K562 (cell line): ENCODE measurements around the gene ZNF277. TPM values are rescaled to one million over a fixed set of nuclear protein-coding genes. Genes with fewer than 3 reads are reported as not detected.

Source experiments
- ATAC-seq: fragments of 200-7000 bp; cut with Tn5 transposase; 3 replicates; pipeline ENCODE4 v1.9.1; 2020; ENCODE audit warnings: moderate library complexity
- BruUV-seq: library from RNA; stranded (reverse); fragments of 400-500 nt; replicated peaks from 2 replicates; lab custom pipeline; 2021; lab: Mats Ljungman, UMichigan
- CTCF ChIA-PET: fragments of 300-600 bp; formaldehyde crosslinking; extraction: SDS; loops from one replicate; lab custom pipeline; 2021; ENCODE audit warnings: low intra/inter-chr PET ratio; lab: Yijun Ruan, JAX
- POLR2A ChIA-PET: fragments of 300-600, 350-650 bp; sonication (Branson Sonifier 250); formaldehyde crosslinking; extraction: SDS; loops from one replicate; lab custom pipeline; 2021; ENCODE audit warnings: antibody characterized with exemption, inconsistent platforms; lab: Yijun Ruan, JAX
- DNase-seq, 4 experiments: peaks; one replicate each; pipeline versions ENCODE4 v3.0.0 to v3.0.0-alpha.2; 2011 to 2018; ENCODE audit warnings: low spot score in 3 of 4, mixed read lengths in 3 of 4; ENCODE audit errors: extremely low read depth in 1 of 4
- FAIRE-seq: peaks from 2 replicates; lab custom pipeline; 2011; peaks lifted over from hg19 to GRCh38; lab: Jason Lieb, UNC
- H2AFZ ChIP-seq: 2 replicates; pipeline ENCODE4 v1.6.0; 2011; ENCODE audit warnings: low read depth, low read length, control low read depth, inconsistent platforms
- H3K27ac ChIP-seq: fragments of 200-600 bp; 3 replicates; pipeline ENCODE4 v1.8.0; 2011; ENCODE audit warnings: low read depth, mild to moderate bottlenecking, control low read depth, inconsistent platforms, low read length, moderate library complexity, mixed read lengths; ENCODE audit errors: extremely low read depth
- H3K27me3 ChIP-seq, 2 experiments: fragments of 300-600 bp in 1 of 2; 2 replicates in 1 of 2; 3 replicates in 1 of 2; pipeline versions ENCODE4 v1.6.0 to v1.8.0; 2011; ENCODE audit warnings: inconsistent platforms in 2 of 2, low read length in 2 of 2, mild to moderate bottlenecking in 1 of 2, mixed read lengths in 1 of 2, moderate library complexity in 1 of 2; ENCODE audit not compliant: control insufficient read depth in 2 of 2, insufficient read depth in 2 of 2
- H3K36me3 ChIP-seq: fragments of 300-600 bp; 3 replicates; pipeline ENCODE4 v1.8.0; 2011; ENCODE audit warnings: mild to moderate bottlenecking, low read length, inconsistent platforms; ENCODE audit not compliant: control insufficient read depth, insufficient read depth
- H3K4me1 ChIP-seq, 2 experiments: fragments of 200-600 bp in 1 of 2; replicated peaks in 1 of 2; 2 replicates in 1 of 2; 3 replicates in 1 of 2; pipeline versions ENCODE4 v1.5.1 to v1.8.0; 2011; ENCODE audit warnings: inconsistent platforms in 2 of 2, low read length in 2 of 2, mild to moderate bottlenecking in 1 of 2, mixed read lengths in 1 of 2, moderate library complexity in 1 of 2; ENCODE audit not compliant: control insufficient read depth in 2 of 2, insufficient read depth in 2 of 2
- H3K4me2 ChIP-seq: 2 replicates; pipeline ENCODE4 v1.6.1; 2011; ENCODE audit warnings: low read length, control low read depth, inconsistent platforms, mixed read lengths; ENCODE audit not compliant: insufficient read depth
- H3K4me3 ChIP-seq: fragments of 200-600 bp; sonication (generic), shearing (Covaris generic); 2 replicates; pipeline ENCODE4 v1.5.1; 2016; ENCODE audit warnings: control low read depth, inconsistent platforms
- H3K79me2 ChIP-seq: fragments of 200-600 bp; 3 replicates; pipeline ENCODE4 v1.8.0; 2011; ENCODE audit warnings: low read length, inconsistent platforms; ENCODE audit not compliant: control insufficient read depth, insufficient read depth
- H3K9ac ChIP-seq, 2 experiments: 2 replicates each; pipeline versions ENCODE4 v1.6.0 to v1.6.1; 2011; ENCODE audit warnings: low read depth in 2 of 2, low read length in 2 of 2, control low read depth in 1 of 2, inconsistent platforms in 1 of 2, mild to moderate bottlenecking in 1 of 2, mixed read lengths in 1 of 2; ENCODE audit not compliant: insufficient read depth in 1 of 2
- H3K9me1 ChIP-seq: one replicate; pipeline ENCODE4 v1.6.0; 2011; ENCODE audit warnings: inconsistent platforms, mild to moderate bottlenecking, low read length, moderate library complexity; ENCODE audit not compliant: control insufficient read depth, insufficient read depth
- H3K9me3 ChIP-seq: replicated peaks from 2 replicates; pipeline ENCODE4 v1.5.1; 2011; ENCODE audit warnings: low read depth, low read length, inconsistent platforms; ENCODE audit not compliant: control insufficient read depth, insufficient read depth
- H4K20me1 ChIP-seq: replicated peaks from 2 replicates; pipeline ENCODE4 v1.6.1; 2011; ENCODE audit warnings: low read length, inconsistent platforms, mixed read lengths; ENCODE audit not compliant: control insufficient read depth, insufficient read depth
- CBFA2T3 ChIP-seq: fragments of 450-650 bp; IDR thresholded peaks from 2 replicates; pipeline ENCODE4 v1.6.1; 2017
- DNMT1 ChIP-seq: fragments of 450-650 bp; IDR thresholded peaks from 2 replicates; pipeline ENCODE4 v1.6.1; 2016; ENCODE audit warnings: antibody characterized with exemption, mild to moderate bottlenecking
- ELK3 ChIP-seq: fragments of 450-650 bp; formaldehyde crosslinking; IDR thresholded peaks from 2 replicates; pipeline ENCODE4 v1.4.0; 2020; ENCODE audit warnings: mild to moderate bottlenecking
- KAT2B ChIP-seq: IDR thresholded peaks from one replicate; pipeline ENCODE4 v1.6.1; 2012; ENCODE audit warnings: low read depth, mild to moderate bottlenecking, control low read depth, inconsistent platforms, low read length, moderate library complexity
- KDM1A ChIP-seq, 2 experiments: fragments of 450-650 bp; IDR thresholded peaks; 2 replicates each; pipeline ENCODE4 v1.6.1; 2016; ENCODE audit warnings: mild to moderate bottlenecking in 2 of 2
- MLLT1 ChIP-seq, 2 experiments: fragments of 450-650 bp; IDR thresholded peaks; 2 replicates each; pipeline ENCODE4 v1.6.1; 2016
- PCBP2 ChIP-seq: fragments of 200-400 bp; formaldehyde crosslinking; IDR thresholded peaks from 2 replicates; pipeline ENCODE4 v1.6.1; 2018; ENCODE audit warnings: low read length, low read depth, mild to moderate bottlenecking, moderate library complexity; ENCODE audit not compliant: poor library complexity, severe bottlenecking
- RAD21 ChIP-seq, 2 experiments: fragments of 250-450 bp in 1 of 2; fragments of 450-650 bp in 1 of 2; sonication (Bioruptor Pico) in 1 of 2; formaldehyde crosslinking in 1 of 2; IDR thresholded peaks in 1 of 2; conservative IDR thresholded peaks in 1 of 2; 2 replicates each; pipeline versions ENCODE4 v1.4.0 to v1.8.0; 2020 to 2022; ENCODE audit warnings: mild to moderate bottlenecking in 2 of 2, moderate library complexity in 1 of 2
- SMAD3 ChIP-seq: fragments of 450-650 bp; formaldehyde crosslinking; conservative IDR thresholded peaks from 2 replicates; pipeline ENCODE4 v1.4.0; 2020; ENCODE audit warnings: mild to moderate bottlenecking
- ZNF277 ChIP-seq: fragments of 250-450 bp; sonication (Bioruptor Pico); IDR thresholded peaks from 2 replicates; pipeline ENCODE4 v1.8.0; 2022; ENCODE audit warnings: inconsistent platforms, mild to moderate bottlenecking, moderate library complexity, borderline replicate concordance
- ZNF584 ChIP-seq: fragments of 200-800 bp; sonication (Bioruptor generic); IDR thresholded peaks from 2 replicates; pipeline ENCODE4 v1.6.1; 2016; ENCODE audit warnings: low read depth, mild to moderate bottlenecking, missing genetic modification characterization, missing compliant biosample characterization
- ZNF707 ChIP-seq: fragments of 250-450 bp; sonication (Bioruptor Pico); conservative IDR thresholded peaks from 2 replicates; pipeline ENCODE4 v1.8.0; 2022; ENCODE audit warnings: inconsistent platforms, mild to moderate bottlenecking, moderate library complexity
- ZNF778 ChIP-seq: fragments of 450-650 bp; formaldehyde crosslinking; IDR thresholded peaks from 2 replicates; pipeline ENCODE4 v1.4.0; 2020; ENCODE audit warnings: mild to moderate bottlenecking, moderate library complexity
- WGBS: fragments of 100-300 bp; shearing (Covaris generic); methylation state at CpG from one replicate; pipeline ENCODE4 v1.1.6; 2016; ENCODE audit warnings: low coverage, mixed read lengths; ENCODE audit not compliant: insufficient coverage; ENCODE audit errors: missing lambda C conversion rate; 5-methylcytosine and 5-hydroxymethylcytosine counted together
- in situ Hi-C: fragments of 300-500 bp; cut with MboI; formaldehyde crosslinking; loops from 4 replicates; pipeline ENCODE4 v1.15.0; 2018; ENCODE audit warnings: inconsistent platforms, mixed read lengths
- intact Hi-C: fragments of 100-400 bp; cut with micrococcal nuclease; formaldehyde crosslinking; loops from 2 replicates; pipeline ENCODE4 v1.14.2; 2022
- polyA plus RNA-seq, 8 experiments: library from polyadenylated mRNA; depleted of rRNA in 4 of 8; stranded (reverse) in 5 of 8; unstranded in 3 of 8; fragments of >200 nt; fragmentation: Nextera tagmentation in 2 of 8; fragmentation: Illumina TruSeq in 1 of 8; extraction: Ambion mirVana in 2 of 8; extraction: Trizol in 1 of 8; gene quantifications; 2 replicates each; pipeline versions ENCODE4 v1.2.1 to v1.2.3, GENCODE V29; 2011 to 2014; ENCODE audit warnings: inconsistent platforms in 1 of 8, missing spikeins in 1 of 8
- total RNA-seq, 7 experiments: library from RNA; depleted of rRNA in 6 of 7; stranded (reverse); fragments of >200 nt in 6 of 7; fragmentation: Illumina TruSeq in 2 of 7; extraction: Trizol in 2 of 7; gene quantifications; 2 replicates each; pipeline versions ENCODE4 v1.2.1 to v1.2.3, GENCODE V29; 2011 to 2021; ENCODE audit warnings: low replicate concordance in 1 of 7

Gene ZNF277
- total and polyA plus RNA-seq, 9 of the 15 experiments (the other 6 are each of a cell fraction or from before 2014, with no cell fraction given) = 18.8 to 33.5 (median 27.7) TPM

- peaks cover 11 to 18% of the 10 kb centered on the region in 2 experiments; a peak in 4 of 5 replicates for H3K27me3 ChIP-seq
- CTCF ChIA-PET = no interaction called here
- 0% methylated on average over 2 of the region's 2 CpGs for WGBS
- H3K4me3 ChIP-seq = no peak overlapping the region
- no peak overlapping the region for H3K9ac ChIP-seq
- BruUV-seq = no TSS peak
- DNase-seq (no peak), FAIRE-seq (no peak), ATAC-seq (no peak)
- intact Hi-C loops (no loop called here), in situ Hi-C loops (no loop called here)
- TF ChIP-seq ZNF277 (CRISPR knock-in tag) = peak; percentile 56
- no peak for TF ChIP-seq KAT2B
- POLR2A ChIA-PET = no interaction called here
- H2AFZ ChIP-seq = no peak overlapping the region
- no peaks in the 10 kb centered on the region for H3K4me1 ChIP-seq
- H3K9me1 ChIP-seq = no peaks in the 10 kb centered on the region
- H3K27ac ChIP-seq = no peak overlapping the region
- no peaks in the 10 kb centered on the region for H4K20me1 ChIP-seq
- no peaks in the 10 kb centered on the region for H3K79me2 ChIP-seq
- H3K4me2 ChIP-seq = no peak overlapping the region
- no peaks in the 10 kb centered on the region for H3K36me3 ChIP-seq
- H3K9me3 ChIP-seq = no peaks in the 10 kb centered on the region
Observed at GRCh38 chr7:112168915-112169314, 37.6 kb upstream of the ZNF277 start.

- no peaks in the 10 kb centered on the region for H3K79me2 ChIP-seq
- intact Hi-C loops (no loop called here), in situ Hi-C loops (no loop called here)
- ChIA-PET POLR2A (interaction anchor here (1.6 kb wide), 1 partner anchor 31 kb away, joined by 3 read pairs; no protein-coding TSS in a partner anchor), CTCF (no interaction called here)
- H3K27me3 ChIP-seq = peaks cover 13 to 18% of the 10 kb centered on the region in 2 experiments; a peak in 4 of 5 replicates
- BruUV-seq = no TSS peak
- H3K4me3 ChIP-seq = no peak overlapping the region
- H3K9me3 ChIP-seq = no peaks in the 10 kb centered on the region
- no peak overlapping the region for H3K27ac ChIP-seq
- no peak overlapping the region for H3K4me2 ChIP-seq
- H3K36me3 ChIP-seq = no peaks in the 10 kb centered on the region
- no peaks in the 10 kb centered on the region for H3K9me1 ChIP-seq
- no peak for ATAC-seq
- no peak for DNase-seq
- H4K20me1 ChIP-seq = no peaks in the 10 kb centered on the region
- no peak for FAIRE-seq
- 0% methylated on average over 1 of the region's 1 CpG for WGBS
- no peaks in the 10 kb centered on the region for H3K4me1 ChIP-seq
- no peak overlapping the region for H2AFZ ChIP-seq
- no peak overlapping the region for H3K9ac ChIP-seq
- TF ChIP-seq DNMT1 (no peak), RAD21 (CRISPR knock-in tag; conservative IDR thresholded peaks at IDR 0.05 in 1 of 2, IDR thresholded peaks at IDR 0.05 in 1 of 2) (no peak), KDM1A (IDR thresholded peaks at IDR 0.05) (no peak), PCBP2 (no peak), CBFA2T3 (no peak), SMAD3 (no peak), ZNF778 (CRISPR knock-in tag) (no peak), ELK3 (CRISPR knock-in tag) (no peak), ZNF584 (CRISPR knock-in tag) (no peak), ZNF707 (CRISPR knock-in tag) (no peak), MLLT1 (IDR thresholded peaks at IDR 0.05) (no peak)
Observed at GRCh38 chr7:112171673-112172072, 34.8 kb upstream of the ZNF277 start.
